GM23338 (cell line): ENCODE results near the gene HACD3. TPM values are rescaled to one million over a fixed set of nuclear protein-coding genes. Genes with fewer than 3 reads are reported as not detected.

ENCODE experiments used
- ATAC-seq: fragments of 200-7000 bp; cut with Tn5 transposase; 3 replicates; pipeline ENCODE4 v1.9.1; 2020
- DNase-seq: peaks from one replicate; pipeline ENCODE4 v3.0.0-alpha.2; 2015; ENCODE audit warnings: low spot score
- H2AFZ ChIP-seq: fragments of 200-600 bp; sonication (generic); 2 replicates; pipeline ENCODE4 v1.8.0; 2016; ENCODE audit warnings: antibody characterized with exemption, mild to moderate bottlenecking, moderate library complexity
- H3F3A ChIP-seq: fragments of 200-600 bp; sonication (generic); replicated peaks from 2 replicates; pipeline ENCODE4 v1.8.0; 2017; ENCODE audit warnings: antibody characterized with exemption, mixed run types, low read depth
- H3K27ac ChIP-seq: fragments of 200-600 bp; sonication (generic); 2 replicates; pipeline ENCODE4 v1.6.1; 2016; ENCODE audit warnings: low read depth
- H3K27me3 ChIP-seq: fragments of 200-600 bp; sonication (generic); 2 replicates; pipeline ENCODE4 v1.8.0; 2016; ENCODE audit warnings: mild to moderate bottlenecking, mixed run types, moderate library complexity; ENCODE audit not compliant: insufficient read depth
- H3K36me3 ChIP-seq: fragments of 200-600 bp; sonication (generic); 2 replicates; pipeline ENCODE4 v1.8.0; 2016; ENCODE audit warnings: mild to moderate bottlenecking; ENCODE audit not compliant: insufficient read depth
- H3K4me1 ChIP-seq: fragments of 200-600 bp; sonication (generic); 2 replicates; pipeline ENCODE4 v1.8.0; 2016; ENCODE audit warnings: mild to moderate bottlenecking, moderate library complexity; ENCODE audit not compliant: insufficient read depth
- H3K4me2 ChIP-seq: fragments of 200-600 bp; sonication (generic); 2 replicates; pipeline ENCODE4 v1.7.1; 2017; ENCODE audit warnings: mixed run types
- H3K4me3 ChIP-seq: fragments of 200-600 bp; sonication (generic); 2 replicates; pipeline ENCODE4 v1.6.1; 2016; ENCODE audit warnings: mixed run types
- H3K79me2 ChIP-seq: fragments of 200-600 bp; sonication (generic); replicated peaks from 2 replicates; pipeline ENCODE4 v1.8.0; 2017; ENCODE audit warnings: mild to moderate bottlenecking; ENCODE audit not compliant: insufficient read depth
- H3K9me2 ChIP-seq: fragments of 200-600 bp; sonication (generic); 2 replicates; pipeline ENCODE4 v1.8.0; 2017; ENCODE audit not compliant: insufficient read depth
- H4K20me1 ChIP-seq: fragments of 200-600 bp; sonication (generic); replicated peaks from 2 replicates; pipeline ENCODE4 v1.8.0; 2017; ENCODE audit warnings: mild to moderate bottlenecking; ENCODE audit not compliant: insufficient read depth
- H3K27ac Mint-ChIP-seq: 2 replicates; pipeline ENCODE4 v1.8.0; 2020; ENCODE audit warnings: inconsistent platforms, mild to moderate bottlenecking, moderate library complexity, mixed read lengths
- H3K27me3 Mint-ChIP-seq: 3 replicates; pipeline ENCODE4 v1.8.0; 2022; ENCODE audit warnings: low read depth, mild to moderate bottlenecking, moderate library complexity, mixed read lengths, inconsistent platforms; ENCODE audit not compliant: insufficient read depth, poor library complexity
- H3K36me3 Mint-ChIP-seq: 3 replicates; pipeline ENCODE4 v1.8.0; 2021; ENCODE audit warnings: low read depth, mild to moderate bottlenecking, inconsistent platforms, moderate library complexity, mixed read lengths
- H3K4me1 Mint-ChIP-seq: 3 replicates; pipeline ENCODE4 v1.8.0; 2020; ENCODE audit warnings: mild to moderate bottlenecking, inconsistent platforms, mixed read lengths
- H3K4me3 Mint-ChIP-seq: 3 replicates; pipeline ENCODE4 v1.8.0; 2021; ENCODE audit warnings: moderate library complexity, mild to moderate bottlenecking, inconsistent platforms, mixed read lengths
- H3K9me3 Mint-ChIP-seq: 3 replicates; pipeline ENCODE4 v1.8.0; 2020; ENCODE audit warnings: moderate library complexity, mild to moderate bottlenecking, inconsistent platforms, mixed read lengths
- CREB1 ChIP-seq: fragments of 250-450 bp; sonication (Bioruptor Pico); IDR thresholded peaks from 2 replicates; pipeline ENCODE4 v1.5.0; 2020; ENCODE audit warnings: low read depth, mild to moderate bottlenecking, moderate library complexity
- CTCF ChIP-seq, 2 experiments: fragments of 200-600 bp in 1 of 2; sonication (generic) in 1 of 2; conservative IDR thresholded peaks; 2 replicates each; pipeline versions ENCODE4 v1.5.1 to v1.6.1; 2016 to 2017; ENCODE audit warnings: antibody characterized with exemption in 2 of 2, low read depth in 2 of 2, mild to moderate bottlenecking in 2 of 2, moderate library complexity in 1 of 2
- ETS1 ChIP-seq: IDR thresholded peaks from 2 replicates; pipeline ENCODE4 v1.6.1; 2016; ENCODE audit warnings: antibody characterized with exemption
- EZH2 ChIP-seq: fragments of 200-600 bp; sonication (generic); IDR thresholded peaks from one replicate; pipeline ENCODE4 v1.8.0; 2017; ENCODE audit warnings: antibody characterized with exemption, mild to moderate bottlenecking, low read depth; ENCODE audit not compliant: unreplicated experiment
- EZH2phosphoT487 ChIP-seq: fragments of 200-600 bp; sonication (generic); IDR thresholded peaks from one replicate; pipeline ENCODE4 v1.8.1; 2018; ENCODE audit warnings: antibody characterized with exemption; ENCODE audit not compliant: unreplicated experiment
- JUNB ChIP-seq: IDR thresholded peaks from one replicate; pipeline ENCODE4 v1.6.1; 2016; ENCODE audit warnings: antibody characterized with exemption; ENCODE audit not compliant: unreplicated experiment
- NANOG ChIP-seq: IDR thresholded peaks from 2 replicates; pipeline ENCODE4 v1.6.1; 2016; ENCODE audit warnings: antibody characterized with exemption, borderline replicate concordance
- POLR2AphosphoS5 ChIP-seq: IDR thresholded peaks from 2 replicates; pipeline ENCODE4 v1.6.1; 2016; ENCODE audit warnings: antibody characterized with exemption, low read depth
- REST ChIP-seq: IDR thresholded peaks from one replicate; pipeline ENCODE4 v1.6.1; 2018; ENCODE audit warnings: antibody characterized with exemption; ENCODE audit not compliant: unreplicated experiment
- STAT1 ChIP-seq: IDR thresholded peaks from one replicate; pipeline ENCODE4 v1.6.1; 2016; ENCODE audit warnings: antibody characterized with exemption; ENCODE audit not compliant: unreplicated experiment
- ZNF114 ChIP-seq: fragments of 250-450 bp; sonication (Bioruptor Pico); IDR thresholded peaks from 2 replicates; pipeline ENCODE4 v1.5.0; 2020; ENCODE audit warnings: mild to moderate bottlenecking, moderate library complexity
- ZNF331 ChIP-seq: fragments of 250-450 bp; sonication (Bioruptor Pico); IDR thresholded peaks from 2 replicates; pipeline ENCODE4 v1.5.0; 2020; ENCODE audit warnings: low read depth, mild to moderate bottlenecking, moderate library complexity
- ZNF462 ChIP-seq: fragments of 250-450 bp; sonication (Bioruptor Pico); IDR thresholded peaks from 2 replicates; pipeline ENCODE4 v1.5.0; 2020; ENCODE audit warnings: mild to moderate bottlenecking, moderate library complexity
- polyA plus RNA-seq: library from polyadenylated mRNA; unstranded; fragments of >200 nt; fragmentation: Nextera tagmentation; extraction: Ambion mirVana; gene quantifications from 2 replicates; pipeline ENCODE4 v1.2.1, GENCODE V29; 2016
- total RNA-seq: library from RNA; depleted of rRNA; stranded (reverse); fragments of >200 nt; shearing (Covaris generic); gene quantifications from 2 replicates; pipeline ENCODE4 v1.2.3, GENCODE V29; 2014

Gene HACD3
- total and polyA plus RNA-seq, 2 experiments from 2014 or later, result 123 to 131 TPM

- Histone ChIP-seq H3K9me2 (no peaks in the 10 kb centered on the region), H2AFZ (no peak overlapping the region), H3K4me3 (no peak overlapping the region), H3K27ac (no peak overlapping the region), H3K27me3 (no peaks in the 10 kb centered on the region), H3K36me3 (no peaks in the 10 kb centered on the region), H3K79me2 (peaks cover 7% of the 10 kb centered on the region), H3F3A (peaks cover 6% of the 10 kb centered on the region; the same call in 1 of the 2 replicates), H4K20me1 (peaks cover 7% of the 10 kb centered on the region), H3K4me1 (peaks cover 4% of the 10 kb centered on the region), H3K4me2 (no peak overlapping the region)
- TF ChIP-seq NANOG (no peak), ZNF331 (no peak), ZNF462 (CRISPR knock-in tag) (no peak), JUNB (no peak), REST (no peak), ZNF114 (CRISPR knock-in tag) (no peak), CREB1 (CRISPR knock-in tag) (no peak), POLR2AphosphoS5 (no peak), STAT1 (no peak), EZH2phosphoT487 (no peak), EZH2 (no peak), ETS1 (no peak), CTCF (conservative IDR thresholded peaks at IDR 0.05; ENCODE audit: low read depth in 2 of 2) (no peak)
- Mint-ChIP-seq H3K27me3 (peaks cover 3% of the 10 kb centered on the region), H3K4me1 (peaks cover 4% of the 10 kb centered on the region; the same call in 2 of the 3 replicates), H3K27ac (no peak overlapping the region), H3K9me3 (no peaks in the 10 kb centered on the region; the same call in 2 of the 3 replicates), H3K36me3 (peaks cover 4% of the 10 kb centered on the region; the same call in 1 of the 3 replicates), H3K4me3 (no peak overlapping the region)
- no peak for DNase-seq
- no peak for ATAC-seq
Measured at GRCh38 chr15:65521350-65521749, 8.9 kb upstream of the HACD3 start.
